RPMI7951 (cell line): ENCODE measurements around the gene FOXO6. TPM values are rescaled to one million over a fixed set of nuclear protein-coding genes. Genes with fewer than 3 reads are reported as not detected.
A peak's percentile ranks its signal among the peaks of the same experiment; 100 is the strongest.

ENCODE experiments used
- DNase-seq: peaks from one replicate; pipeline ENCODE4 v3.0.0-alpha.2; 2012; ENCODE audit warnings: low read depth
- total RNA-seq: library from RNA; depleted of rRNA; stranded (reverse); fragments of >200 nt; shearing (Covaris generic); gene quantifications from 2 replicates; pipeline ENCODE4 v1.2.3, GENCODE V29; 2014

Gene FOXO6
- total RNA-seq, 1 experiment from 2014 or later = not detected

DNA sequence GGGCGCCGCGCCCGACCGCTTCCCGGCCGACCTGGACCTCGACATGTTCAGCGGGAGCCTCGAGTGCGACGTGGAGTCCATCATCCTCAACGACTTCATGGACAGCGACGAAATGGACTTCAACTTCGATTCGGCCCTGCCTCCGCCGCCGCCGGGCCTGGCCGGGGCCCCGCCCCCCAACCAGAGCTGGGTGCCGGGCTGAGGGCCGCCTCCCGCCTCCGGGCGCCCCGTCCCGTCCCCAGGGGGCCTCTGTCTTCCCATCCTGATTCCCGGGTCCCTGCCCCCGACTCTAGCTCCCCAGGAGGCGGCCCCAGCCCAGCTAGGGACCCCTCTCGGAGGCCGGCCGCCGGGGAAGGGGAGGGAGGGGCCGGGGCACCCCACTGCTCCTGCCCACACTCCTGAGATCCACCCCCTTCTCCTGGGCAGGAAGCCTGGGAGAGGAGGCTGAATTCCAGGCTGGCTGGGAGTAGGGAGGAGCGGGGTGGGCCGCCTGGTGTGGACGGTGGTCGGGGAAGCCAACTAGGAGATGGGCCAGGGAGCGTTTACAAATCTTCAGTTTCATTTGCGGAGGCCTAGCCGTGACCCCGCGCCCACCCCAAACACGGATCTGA lies 21.4 kb downstream of the FOXO6 start:
- DNase-seq = peak; percentile 19

DNA sequence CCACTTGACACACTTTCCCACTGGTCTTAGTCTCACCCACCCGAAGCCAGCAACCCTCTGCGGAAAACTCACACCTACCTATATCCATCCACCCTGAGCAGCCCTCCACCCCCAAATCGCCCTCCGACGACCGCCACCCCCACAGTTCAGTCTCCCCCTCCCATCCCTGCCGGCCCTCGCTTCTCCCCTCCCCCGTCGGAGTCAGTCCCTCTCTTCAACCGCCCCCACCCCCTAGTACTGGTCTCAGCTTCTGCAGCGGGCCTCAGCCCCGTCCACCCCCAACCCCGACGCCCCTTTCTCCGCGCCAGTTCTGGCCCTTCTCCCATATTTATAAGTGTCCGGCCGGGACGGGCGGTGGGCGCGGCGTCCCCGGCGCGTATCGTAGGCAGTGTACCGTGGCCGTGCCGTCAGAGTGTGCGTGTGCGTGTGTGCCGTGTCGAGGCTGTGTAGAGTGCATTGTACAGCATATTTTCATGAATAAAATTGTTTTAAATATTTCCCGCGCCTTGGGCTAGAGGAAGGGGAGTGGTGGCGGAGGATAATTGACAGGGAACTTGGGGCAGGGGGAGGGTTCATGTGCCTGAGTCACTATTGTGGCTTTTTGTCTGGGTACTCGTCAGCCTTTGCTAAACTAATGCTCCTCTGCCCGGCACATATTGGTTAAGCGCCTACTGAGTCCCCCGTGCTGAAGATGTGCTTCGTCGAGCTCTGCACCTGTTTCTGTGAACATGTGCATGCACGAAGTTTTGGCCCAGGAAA lies 22.0 kb downstream of the FOXO6 start:
- DNase-seq = peak; percentile 21

DNA sequence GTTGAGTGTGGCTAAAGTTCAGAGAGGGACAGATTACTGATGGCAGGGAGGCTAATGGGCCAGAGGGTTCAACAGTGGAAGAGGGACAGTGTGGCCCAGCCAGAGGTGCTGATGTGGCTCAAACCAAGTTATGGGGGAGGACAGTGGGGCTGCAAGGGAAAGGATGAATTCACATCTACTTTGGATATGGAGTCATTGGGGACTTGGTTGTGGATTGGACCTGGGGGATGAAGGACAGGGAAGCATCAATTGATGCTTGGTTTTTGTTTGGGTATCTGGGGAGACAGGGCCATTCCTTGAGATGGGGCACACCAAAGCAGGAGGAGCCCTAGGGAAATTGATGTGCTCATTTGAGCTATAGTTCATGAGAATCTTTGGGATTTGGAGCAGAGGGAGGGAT lies 23.3 kb downstream of the FOXO6 start:
- DNase-seq = no peak

DNA sequence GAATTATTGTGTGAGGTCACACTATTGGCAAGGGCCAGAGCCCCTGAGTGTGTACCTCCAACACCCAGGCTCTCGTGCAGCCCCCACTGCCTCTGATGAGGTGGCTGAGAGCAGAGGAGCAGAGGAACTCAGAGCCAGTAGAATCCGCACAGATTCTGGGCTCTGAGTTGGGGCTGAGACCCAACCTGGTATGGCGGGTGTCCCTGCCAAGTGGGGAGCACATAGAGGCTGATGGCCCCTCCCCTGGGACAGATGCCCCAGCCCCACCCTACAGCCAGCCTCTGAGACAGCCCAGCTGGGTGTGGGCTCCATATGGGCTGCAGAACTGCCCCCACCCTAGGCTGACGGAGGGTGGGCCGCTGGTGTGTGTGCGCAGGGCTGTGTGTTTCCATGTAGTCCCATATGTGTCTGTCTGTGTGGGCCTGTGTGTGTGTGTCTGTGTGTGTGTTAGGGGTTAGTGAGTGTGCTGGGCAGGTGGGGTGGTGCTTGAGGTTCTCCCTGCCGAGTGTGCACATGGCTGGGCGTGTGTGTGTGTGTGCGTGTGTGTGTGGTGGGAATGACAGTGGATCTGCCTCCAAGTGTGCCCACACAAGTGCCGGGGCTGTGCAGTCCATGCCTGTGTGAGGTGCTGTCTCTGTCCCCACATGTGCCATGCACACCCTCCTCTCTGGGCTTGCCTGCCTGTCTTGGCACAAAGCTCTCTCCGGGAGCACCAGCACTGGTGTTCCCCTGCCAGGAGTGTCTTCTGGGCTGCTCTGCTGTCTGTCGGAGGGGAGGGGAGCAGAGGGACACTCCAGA lies 24.4 kb downstream of the FOXO6 start:
- DNase-seq = no peak

DNA sequence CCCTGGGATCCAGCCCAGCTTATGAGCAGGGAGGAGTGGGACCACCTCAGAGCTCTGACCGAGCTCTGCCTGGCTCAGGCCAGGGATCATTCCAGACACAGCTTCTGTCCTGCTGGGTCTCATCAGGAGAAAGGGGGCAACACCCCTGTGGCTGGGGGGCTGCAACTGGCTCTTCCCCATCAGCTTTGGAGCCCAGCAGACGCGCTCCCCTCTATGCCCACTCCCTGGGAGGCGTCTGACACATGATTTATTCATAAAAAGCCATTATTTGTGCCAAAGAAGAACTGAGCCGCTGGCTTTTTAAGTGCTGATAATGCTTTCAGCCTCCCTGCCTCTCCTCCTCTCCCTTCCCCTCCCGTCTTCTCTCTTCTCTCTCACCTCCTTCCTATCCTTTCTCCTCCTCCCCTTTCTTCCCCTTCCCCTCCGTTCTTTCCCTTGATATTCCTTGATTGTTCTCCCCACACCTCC lies 25.0 kb downstream of the FOXO6 start:
- DNase-seq = no peak

DNA sequence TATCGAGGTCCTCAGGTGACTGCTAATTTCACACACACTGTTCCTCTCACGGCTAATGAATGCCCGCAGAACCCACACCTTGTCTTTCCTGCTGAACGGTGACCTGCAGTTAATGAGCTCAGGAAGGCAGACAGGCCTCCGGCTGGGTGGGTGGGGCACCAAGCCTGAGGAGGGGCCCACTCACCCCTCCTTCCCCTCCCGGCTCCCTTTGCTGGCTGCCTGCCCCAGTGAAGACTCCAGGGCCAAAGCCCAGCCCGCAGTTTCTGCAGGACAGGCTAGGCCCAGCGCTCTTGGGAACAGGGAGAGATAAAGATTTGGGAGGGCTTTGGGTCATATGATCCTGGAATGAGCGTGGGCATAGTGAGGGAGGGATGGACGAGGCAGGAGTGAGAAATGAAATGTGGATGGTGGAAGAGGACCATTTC lies 26.4 kb downstream of the FOXO6 start:
- peak; percentile 24 for DNase-seq

DNA sequence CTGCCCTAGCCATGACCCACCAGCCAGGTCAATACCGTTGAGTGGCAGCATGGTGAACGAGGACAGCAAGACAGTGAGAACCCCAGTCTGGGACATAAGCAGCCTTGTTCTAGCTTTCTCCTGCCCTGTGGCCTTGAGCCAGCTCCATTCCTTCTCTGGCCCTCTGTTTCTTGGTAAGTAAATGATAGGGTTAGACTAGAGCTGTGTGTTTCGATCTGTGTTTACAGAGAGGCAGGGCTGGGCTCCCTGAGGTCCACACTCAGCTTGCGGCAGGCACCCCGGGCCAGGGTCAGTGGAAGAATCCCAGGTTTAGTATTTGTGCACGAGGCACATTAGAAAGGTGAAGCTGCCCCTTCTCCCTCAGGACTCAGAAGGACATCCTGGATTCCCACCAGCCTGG lies 27.3 kb downstream of the FOXO6 start:
- no peak for DNase-seq

DNA sequence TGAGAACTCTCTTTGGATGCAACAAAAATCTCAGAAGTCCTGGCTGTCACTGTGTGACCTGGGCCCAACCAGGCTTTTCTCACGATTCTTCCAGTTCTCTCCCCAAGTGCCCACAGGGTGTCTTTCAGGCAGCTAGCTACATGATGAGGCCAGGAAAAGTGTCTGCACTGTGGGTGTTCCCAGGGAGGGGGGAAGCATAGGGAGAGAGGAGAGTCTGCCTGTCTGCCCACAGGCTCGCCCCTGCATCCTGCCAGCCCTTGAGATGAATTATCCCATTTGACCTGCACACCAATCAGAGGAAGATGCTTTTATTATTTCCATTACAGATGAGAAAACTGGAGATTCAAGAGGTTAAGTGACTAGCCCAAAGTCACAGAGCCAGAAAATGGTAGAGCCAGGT lies 27.8 kb downstream of the FOXO6 start:
- no peak for DNase-seq

DNA sequence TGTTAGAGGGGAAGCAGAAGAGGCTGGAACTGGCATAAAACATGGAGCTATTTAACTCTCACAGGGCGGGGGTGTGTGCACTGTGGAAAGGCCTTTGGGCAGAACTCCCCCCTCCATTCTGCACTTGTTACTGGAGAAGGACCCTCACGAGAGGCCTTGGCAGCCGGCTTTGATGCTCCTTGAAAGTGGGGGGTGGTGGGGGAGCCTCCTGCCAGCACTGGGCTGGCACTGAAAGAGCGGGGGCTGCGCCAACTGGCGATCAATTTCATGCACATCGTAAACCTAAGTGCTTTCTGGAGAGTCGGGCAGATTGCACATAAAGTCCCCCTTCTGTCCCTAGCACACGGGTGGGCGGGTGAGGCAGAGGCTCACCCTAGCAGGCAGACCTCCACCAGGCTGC lies 28.9 kb downstream of the FOXO6 start:
- DNase-seq = no peak

DNA sequence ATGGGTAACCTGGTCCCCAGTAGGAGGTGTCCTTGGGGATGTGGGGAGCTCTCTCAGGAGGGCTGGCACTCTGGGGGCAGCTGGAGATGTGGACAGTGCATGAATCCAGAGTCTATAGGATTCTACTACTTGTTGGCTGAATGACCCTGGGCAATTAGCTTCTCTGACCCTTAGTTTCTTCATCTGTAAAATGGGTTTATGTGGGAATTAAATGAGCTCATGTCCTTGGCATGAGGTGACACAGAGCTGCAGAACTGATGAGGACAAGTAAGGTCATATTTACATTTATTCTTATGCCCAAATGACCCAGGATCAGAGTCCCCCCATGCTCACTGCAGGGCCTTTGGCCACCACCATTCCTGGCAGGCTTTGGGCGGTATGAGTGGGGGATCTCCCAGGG lies 29.3 kb downstream of the FOXO6 start:
- DNase-seq = no peak

DNA sequence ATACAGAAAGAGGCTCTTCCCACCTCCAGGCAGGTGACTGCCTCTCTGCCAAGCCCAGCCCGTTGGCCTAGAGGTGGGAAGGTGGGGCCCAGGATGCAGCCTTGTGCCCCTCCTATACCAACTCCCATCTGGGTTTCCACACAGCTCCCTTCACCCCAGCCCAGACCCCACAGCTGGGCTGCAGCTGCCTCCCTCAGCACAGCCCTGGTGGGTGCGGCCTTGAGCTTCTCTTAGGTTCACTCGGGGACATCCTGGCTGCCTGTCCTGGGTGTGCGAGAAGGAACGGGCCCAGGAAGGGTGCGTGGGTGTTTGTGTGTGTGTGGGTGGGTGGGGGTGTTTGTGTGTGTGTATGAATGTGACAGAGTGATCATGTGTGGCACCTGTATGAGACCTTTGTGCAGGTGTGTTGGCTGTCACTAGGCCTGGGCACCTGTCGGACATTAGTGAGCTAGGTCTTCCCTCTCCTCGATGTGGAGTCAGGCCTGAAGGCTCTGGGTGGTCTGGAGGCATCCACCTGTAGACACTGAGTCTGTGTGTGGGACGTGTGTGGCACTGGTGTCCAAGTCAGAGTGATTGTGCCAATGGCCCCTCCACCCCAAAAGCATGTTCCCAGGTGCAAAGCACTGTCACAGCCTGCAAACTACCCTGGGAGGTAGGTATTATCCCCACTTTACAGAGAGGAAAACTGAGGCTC lies 30.7 kb downstream of the FOXO6 start:
- no peak for DNase-seq

DNA sequence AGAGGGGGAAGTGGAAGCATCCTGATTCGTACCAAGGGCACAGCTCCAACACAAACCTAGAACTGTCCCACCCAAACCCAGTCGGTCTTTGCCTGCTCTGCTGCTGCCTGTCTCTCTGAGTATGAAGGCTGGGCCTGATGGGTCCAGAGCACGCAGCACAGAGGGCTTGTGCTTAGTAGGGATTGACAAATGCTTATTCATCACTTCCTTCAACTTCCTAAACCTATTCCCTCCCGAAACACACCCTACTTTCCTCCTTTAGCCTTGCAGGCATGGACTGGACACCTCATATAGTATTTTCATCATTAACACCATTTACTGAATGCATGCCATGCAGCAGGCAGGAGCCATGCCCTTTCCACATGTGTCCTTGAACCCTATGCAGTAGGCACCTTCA lies 31.3 kb downstream of the FOXO6 start:
- no peak for DNase-seq

DNA sequence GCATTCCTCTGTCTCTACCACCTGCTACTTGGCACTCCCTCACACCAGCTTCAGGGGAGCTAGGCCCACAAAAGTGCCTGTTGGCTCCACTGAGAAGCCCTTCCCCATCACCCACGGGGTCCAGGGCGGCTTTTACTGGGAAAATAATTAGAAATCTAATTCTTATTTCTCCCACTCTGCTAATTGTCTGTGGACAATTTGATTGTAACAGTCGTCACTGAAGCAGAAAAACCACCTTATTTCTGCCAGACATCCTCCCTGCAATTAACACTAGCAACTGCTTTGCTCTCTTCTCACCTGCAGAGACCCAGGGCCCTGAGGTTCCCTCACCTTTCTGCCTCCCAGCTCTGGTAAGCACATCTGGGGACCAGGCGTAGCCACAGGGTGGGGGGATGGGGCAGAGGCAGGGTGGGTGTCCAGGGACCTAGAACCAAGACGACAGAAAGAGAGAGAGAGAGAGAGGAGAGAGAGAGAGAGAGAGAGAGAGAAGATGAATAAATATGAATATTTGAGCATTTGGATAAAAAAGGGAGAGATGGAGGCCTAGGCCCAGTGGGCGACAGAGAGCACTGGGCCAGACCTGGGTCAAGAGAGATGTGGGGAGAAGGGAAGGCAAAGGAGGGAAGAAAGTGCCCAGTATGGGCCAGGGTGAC lies 32.6 kb downstream of the FOXO6 start:
- no peak for DNase-seq

DNA sequence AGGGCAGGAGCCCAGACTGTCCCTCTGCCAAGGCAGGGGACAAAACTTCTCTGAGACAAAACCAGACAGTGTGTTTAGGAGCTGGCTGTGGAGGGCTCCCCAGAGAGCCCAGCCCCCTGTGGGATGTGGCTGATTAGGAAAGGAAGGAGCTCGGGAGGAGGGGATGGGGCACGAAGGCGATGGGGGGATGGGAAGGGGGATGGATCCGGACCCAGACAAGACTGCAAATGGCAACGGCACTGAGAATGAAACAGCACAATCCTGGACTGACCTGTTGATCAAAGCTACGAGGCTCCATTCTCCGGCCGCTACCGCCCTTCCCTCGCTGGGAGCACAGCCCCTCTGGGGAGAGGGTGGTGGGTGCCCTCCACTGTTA lies 33.1 kb downstream of the FOXO6 start:
- DNase-seq = no peak

DNA sequence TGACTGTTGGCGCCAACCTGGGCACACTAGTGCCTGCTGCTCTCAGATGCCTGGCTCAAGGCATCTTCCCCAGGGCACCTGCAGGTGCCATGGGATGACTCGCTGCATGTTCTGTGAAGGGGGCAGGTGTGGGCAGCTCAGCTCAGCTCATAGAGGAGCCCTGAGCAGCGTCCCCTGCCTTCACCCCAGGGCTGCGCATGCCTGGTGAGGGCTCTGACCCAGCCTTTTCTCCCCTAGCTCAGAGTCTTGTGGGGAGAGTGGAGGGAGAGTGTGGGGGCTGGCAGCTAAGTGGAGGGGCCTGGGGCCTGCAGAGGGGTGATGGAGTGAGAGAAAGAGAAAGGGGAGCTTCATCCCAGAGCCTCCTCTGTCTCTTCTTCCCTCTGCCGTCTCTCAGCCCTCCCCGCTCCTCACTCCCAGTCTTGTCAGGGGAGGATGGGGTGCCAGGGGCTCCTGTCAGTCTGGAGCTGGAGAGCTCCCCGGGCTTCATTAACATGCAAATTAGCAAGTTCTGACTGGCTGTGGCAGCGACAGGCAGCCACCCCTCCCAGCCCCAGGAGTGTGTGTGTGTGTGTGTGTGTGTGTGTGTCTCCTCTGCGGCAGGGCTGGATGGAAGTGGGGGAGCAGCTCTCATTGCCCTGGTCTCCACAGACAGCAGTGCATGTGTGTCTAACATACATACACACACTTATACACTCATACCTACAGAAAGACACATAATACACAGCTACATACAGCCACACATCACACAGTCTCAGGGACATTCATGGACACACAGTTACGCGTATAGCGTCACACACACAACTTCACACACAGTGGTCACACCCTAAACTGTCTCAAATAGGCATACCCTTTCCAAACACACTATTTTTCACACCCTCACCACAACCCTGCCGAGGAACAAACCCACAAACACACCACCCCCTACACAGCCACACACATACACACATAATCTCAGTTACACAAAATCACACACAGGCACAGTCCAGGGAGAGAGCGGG lies 34.0 kb downstream of the FOXO6 start:
- DNase-seq = no peak

DNA sequence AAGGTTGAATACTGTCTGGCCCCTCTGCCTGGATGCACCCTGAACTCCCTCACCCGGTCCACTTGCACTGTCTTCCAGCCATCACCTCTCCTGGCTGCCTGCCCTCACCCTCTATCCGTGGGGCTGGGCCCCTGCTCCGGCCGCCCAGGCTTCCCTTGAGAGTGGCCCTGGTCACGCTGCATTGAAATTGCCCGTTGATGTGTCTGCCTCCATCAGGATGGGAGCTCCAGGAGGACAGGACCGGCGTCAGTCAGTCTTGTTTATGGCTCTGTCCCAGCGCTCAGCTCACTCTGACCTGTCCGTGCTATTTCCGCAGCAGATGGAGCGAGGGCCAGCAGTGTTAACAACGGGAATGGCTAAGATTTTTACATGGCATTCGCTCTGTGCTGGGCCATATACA lies 34.9 kb downstream of the FOXO6 start:
- DNase-seq = no peak

DNA sequence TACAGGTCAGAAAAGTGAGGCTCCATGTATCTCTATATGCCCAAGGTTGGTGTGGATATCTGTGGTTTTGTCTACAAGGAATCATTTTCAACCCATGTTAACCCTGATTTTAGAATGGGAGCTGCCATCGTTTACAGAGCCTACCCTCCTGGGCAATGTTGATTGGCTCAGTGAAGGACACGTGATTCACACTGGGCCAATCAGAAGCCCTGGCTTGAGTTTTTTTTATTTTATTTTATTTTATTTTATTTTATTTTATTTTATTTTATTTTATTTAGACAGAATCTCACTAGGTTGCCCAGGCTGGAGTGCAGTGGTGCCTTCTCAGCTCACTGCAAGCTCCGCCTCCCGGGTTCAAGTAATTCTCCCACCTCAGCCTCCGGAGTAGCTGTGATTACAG lies 35.8 kb downstream of the FOXO6 start:
- DNase-seq = no peak

DNA sequence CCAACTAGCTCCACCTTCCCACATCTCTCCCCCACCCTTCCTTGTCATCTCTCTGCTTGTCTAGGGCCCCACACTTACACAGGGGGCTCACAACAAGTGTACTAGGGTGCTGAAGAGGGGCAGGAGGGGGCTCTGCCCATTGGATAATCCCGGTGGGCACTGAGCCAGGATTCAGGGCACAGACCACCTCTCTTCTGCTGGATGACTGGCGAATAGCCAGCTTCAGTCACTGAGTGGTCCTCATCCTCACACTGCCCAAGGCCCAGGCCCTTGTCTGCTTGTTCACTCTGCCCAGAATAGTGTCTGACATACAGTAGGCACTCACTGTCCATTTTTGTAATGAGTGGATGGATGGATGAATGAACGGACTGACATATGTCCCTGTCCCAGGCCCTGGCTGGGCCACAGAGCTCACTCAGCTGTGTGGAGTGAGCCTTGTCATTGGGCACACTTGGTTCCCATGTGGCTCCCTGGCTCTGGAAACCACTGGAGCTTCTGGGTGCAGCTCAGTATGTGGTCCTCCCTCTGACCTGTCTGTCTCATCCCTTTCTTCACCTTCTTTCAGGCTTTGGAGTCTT lies 36.6 kb downstream of the FOXO6 start:
- DNase-seq = no peak

DNA sequence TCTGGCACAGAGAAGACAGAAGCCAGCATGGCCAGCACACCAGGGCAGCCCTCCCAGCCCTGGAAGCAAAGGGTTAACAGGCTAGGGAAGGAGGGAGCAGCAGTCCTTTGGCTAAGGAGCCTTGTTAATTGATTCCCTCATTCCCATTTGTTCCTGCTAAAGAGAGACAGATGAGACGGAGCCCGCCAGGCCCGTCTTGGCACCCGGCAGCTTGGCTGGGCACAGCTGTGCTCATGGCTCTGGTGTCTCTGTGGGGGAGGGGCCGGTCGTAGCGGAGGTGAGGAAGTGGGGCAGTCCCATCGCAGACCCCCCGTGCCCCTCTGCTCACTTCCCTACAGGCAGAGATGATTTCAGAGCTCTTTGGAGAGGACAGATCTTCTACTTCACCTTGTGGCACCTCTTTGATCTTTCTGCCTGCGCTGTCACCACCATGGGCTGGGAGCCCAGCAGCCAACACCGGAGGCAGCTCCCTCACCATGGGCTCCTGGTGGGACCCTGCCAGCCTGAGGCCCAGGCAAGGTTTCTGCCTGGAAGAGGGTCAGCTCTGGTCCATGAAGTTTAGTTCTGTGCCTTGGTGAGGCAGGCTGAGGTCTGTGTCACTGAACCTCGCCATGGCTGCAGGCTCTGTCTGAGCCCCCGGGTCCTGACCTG lies 38.0 kb downstream of the FOXO6 start:
- DNase-seq = no peak

DNA sequence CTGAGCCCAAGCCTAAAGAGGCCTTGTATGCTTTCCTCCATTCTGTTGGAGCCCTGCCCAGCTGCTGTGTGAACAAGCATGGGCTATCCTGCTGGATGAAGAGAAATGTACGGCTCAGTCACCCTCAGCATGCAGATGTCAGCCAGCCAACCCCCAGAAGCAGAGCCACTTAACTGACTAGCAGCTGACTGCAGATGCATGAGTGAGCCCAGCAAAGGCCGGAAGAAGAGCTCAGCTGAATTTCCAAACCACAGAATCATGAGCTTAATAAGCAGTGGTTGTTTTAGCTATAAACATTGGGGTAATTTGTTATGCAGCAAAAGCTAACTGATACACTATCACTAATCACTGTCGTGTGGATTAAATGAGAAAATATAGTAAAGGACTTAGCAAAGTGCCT lies 39.0 kb downstream of the FOXO6 start:
- no peak for DNase-seq
